GM06990 (cell line): ENCODE results near the gene TMEM11.
"Not testable (repeated sequence)": the region's sequence is repeated elsewhere in the genome, so short reads cannot be mapped to it uniquely, and the experiment has no call there.

ENCODE experiments used
- DNase-seq: peaks from one replicate; pipeline ENCODE4 v3.0.0-alpha.2; 2011; ENCODE audit not compliant: insufficient read length; ENCODE audit errors: extremely low read depth
- H3K27me3 ChIP-seq: replicated peaks from 2 replicates; pipeline ENCODE4 v1.6.0; 2011; ENCODE audit warnings: low read length; ENCODE audit not compliant: control insufficient read depth, insufficient read depth
- H3K36me3 ChIP-seq: 2 replicates; pipeline ENCODE4 v1.5.1; 2011; ENCODE audit warnings: low read length; ENCODE audit not compliant: control insufficient read depth, insufficient read depth
- H3K4me3 ChIP-seq: replicated peaks from 2 replicates; pipeline ENCODE4 v1.5.1; 2011; ENCODE audit warnings: low read depth, mild to moderate bottlenecking, control low read depth, low read length
- CTCF ChIP-seq: IDR thresholded peaks from 2 replicates; pipeline ENCODE4 v1.5.1; 2011; ENCODE audit warnings: low read length, control low read depth, mild to moderate bottlenecking, inconsistent platforms; ENCODE audit not compliant: insufficient read depth, poor library complexity, severe bottlenecking

TMEM11 gene

DNA sequence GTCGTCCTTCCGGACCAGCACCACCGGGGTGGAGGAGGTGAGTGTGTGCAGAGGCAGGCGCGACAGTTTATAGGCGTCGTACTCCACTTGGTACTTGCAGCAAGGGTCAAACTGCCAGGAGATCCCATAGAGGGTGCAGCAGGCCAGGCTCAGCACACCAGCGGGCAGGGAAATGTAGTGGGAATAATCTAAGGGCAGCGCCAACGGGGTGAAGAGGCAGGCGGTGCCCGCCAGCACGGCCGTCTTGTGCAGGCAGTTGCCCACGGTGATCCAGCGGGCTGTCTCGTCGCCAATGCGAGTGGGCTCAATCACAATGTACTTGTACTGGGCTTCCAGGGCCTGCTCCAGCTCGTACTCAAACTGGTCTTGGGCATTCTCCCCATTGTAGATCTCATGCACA is 15.6 kb downstream of the TMEM11 start:
- Histone ChIP-seq H3K36me3 (peaks cover 12% of the 10 kb centered on the region), H3K4me3 (no peak overlapping the region), H3K27me3 (no peaks in the 10 kb centered on the region)
- no peak for DNase-seq
- no peak for TF ChIP-seq CTCF

DNA sequence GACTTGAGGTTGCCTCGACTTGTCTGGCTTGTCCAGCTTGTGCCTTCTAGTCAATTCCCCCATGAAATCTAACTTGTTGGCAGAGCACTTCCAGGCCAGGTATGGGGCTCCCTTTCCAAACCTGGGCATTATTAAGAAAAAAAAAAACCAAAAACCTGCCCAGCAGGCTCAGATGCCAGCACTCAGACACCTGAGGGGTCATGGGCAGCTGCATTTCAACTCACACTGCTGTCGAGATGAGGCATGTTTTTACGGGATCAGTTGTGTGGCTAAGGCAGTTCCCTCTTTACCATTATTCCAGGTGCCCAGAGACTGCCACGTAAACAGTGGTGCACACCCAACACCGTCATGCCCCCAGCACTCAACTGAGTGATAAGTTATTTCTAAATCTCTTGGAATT is 17.8 kb downstream of the TMEM11 start:
- H3K36me3 ChIP-seq, result peaks cover 12% of the 10 kb centered on the region
- TF ChIP-seq CTCF, result no peak

DNA sequence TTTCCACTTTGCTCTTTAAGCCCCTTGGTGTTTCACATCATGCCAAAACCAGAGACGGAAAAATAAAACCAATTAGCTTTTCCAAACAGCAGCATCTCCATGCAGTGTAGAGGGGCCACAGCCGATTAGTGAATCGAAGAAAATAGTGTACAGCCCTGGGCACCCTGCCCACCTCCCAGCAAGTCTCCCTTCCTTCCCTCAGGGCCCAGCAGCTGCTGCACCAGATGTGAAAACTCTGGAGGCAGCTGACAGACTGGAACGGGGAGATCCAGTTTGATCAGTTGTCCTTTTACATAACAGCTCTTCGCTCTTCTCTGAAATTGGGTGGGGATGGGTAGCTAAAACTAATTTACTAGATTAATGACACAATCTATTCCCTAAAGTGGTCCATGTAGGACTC is 19.3 kb downstream of the TMEM11 start:
- Histone ChIP-seq H3K36me3 (peaks cover 12% of the 10 kb centered on the region), H3K27me3 (no peaks in the 10 kb centered on the region), H3K4me3 (no peak overlapping the region)
- TF ChIP-seq CTCF, result no peak
- DNase-seq, result no peak

More for the DNA sequence above, 17.8 kb downstream of the TMEM11 start:
- H3K4me3 ChIP-seq, result no peak overlapping the region
- no peak for DNase-seq
- H3K27me3 ChIP-seq, result no peaks in the 10 kb centered on the region

DNA sequence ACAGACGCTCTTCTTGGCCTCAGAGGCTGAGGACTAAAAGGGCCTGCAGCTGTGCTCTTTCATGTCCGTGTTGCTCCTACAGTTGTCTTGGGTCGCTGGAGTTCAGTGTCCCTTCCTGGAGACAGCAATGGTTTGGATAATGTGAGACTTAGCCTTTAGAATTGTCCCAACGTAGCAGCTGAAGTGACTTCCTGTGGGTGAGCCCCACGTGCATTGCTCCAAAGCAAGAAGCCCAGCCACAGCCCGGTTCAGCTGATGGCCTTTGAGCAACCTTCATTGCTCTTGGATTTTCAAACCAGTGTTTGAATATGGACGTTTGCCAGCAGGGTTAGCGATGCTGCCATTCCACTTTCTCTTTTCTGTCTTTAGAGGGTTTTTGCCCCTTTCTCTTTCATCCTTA is 19.7 kb downstream of the TMEM11 start:
- no peak for TF ChIP-seq CTCF
- Histone ChIP-seq H3K27me3 (no peaks in the 10 kb centered on the region), H3K36me3 (peaks cover 14% of the 10 kb centered on the region), H3K4me3 (no peak overlapping the region)
- no peak for DNase-seq

DNA sequence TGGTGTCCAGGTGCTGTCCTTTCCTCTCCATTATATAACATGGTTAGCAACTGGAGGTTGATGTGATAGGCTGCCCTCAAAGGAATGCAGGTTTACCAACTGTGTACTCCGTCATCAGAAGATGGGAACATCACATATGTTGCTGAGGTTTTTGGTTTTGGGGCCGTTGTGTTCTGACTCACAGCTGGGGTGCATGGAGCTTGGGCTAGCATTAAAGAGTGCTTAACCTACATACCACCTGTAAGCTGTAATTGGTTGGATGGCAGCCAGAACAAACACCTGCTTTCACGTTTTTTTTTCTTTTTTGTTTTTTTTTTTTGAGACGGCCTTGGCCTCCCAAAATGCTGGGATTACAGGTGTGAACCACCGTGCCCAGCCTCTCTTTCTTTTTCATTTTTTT is 20.9 kb downstream of the TMEM11 start:
- H3K4me3 ChIP-seq, result no peak overlapping the region
- peaks cover 13% of the 10 kb centered on the region for H3K36me3 ChIP-seq
- no peak for DNase-seq
- TF ChIP-seq CTCF, result no peak
- H3K27me3 ChIP-seq, result no peaks in the 10 kb centered on the region

DNA sequence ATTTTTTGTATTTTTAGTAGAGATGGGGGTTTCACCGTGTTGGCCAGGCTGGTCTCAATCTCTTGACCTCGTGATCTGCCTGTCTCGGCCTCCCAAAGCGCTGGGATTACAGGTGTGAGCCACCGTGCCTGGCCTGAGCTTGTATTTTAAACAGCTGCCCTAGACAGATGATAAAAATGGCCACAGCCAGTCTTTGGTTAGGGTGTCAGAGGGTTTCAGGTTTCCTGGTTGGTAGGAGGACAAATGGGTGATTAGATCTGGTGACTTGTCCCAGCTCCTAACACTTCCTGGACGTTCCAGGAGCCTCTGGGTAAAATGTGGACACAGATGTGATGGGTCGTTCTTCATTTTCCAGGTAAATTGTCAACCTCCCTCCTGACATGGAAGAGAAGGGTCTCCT is 21.5 kb downstream of the TMEM11 start:
- H3K27me3 ChIP-seq, H3K36me3 ChIP-seq, DNase-seq, H3K4me3 ChIP-seq: not testable (repeated sequence)
